NCI-H146 (cell line): ENCODE data around the gene NELFB.
A peak's percentile ranks its signal among the peaks of the same experiment; 100 is the strongest.

Source experiments
- DNase-seq: peaks from one replicate; lab custom pipeline; 2025; lab: John Stamatoyannopoulos, UW

The NELFB gene

DNA sequence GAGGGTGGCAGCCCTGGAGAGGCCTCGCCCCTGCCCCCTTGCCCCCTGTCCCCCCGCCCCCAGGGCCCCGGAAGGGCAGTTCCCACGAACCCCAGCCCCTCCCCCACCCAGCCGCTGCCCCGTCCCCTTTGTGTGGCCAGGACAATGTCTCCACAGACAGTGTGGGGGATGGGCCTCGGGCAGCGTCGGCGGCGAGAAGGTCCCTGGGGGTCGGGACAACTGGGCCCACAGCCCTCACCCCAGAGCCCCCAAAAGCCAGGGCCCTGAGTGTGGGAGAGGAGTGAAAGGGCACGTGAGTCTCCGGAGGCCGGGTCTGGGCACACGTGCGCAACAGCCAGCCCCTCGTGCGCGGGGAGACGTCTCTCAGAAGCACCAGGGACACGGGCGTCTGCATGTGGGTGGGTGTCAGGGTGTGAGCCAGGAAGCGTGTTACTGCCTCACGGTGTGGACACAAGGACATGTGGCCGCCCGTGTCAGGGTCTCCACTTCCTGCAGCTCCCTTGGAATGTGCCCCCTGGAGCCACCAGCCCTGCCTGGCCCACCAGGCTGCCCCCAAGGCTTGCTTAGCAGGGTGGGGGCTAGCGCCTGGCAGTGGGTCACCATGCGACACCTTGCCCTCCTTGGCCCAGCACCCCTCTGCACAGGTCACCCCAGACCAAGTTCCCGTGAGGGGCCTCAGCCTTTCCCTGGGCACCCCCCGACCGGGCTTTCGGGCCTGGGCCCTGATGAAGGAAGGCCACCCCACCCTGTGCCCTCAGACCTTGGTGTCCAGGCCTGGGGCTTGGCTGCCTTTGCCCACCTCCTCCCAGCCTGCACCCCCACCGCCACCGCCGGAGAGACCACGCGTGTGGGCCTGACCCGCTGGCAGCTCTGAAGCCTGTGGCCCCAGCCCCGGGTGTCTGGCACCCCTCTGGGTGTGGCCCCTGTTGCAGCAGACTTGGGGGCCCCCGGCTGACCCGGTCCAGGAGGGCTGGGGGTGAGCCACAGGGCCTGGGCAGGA is 59.7 kb downstream of the NELFB start:
- DNase-seq, result no peak

DNA sequence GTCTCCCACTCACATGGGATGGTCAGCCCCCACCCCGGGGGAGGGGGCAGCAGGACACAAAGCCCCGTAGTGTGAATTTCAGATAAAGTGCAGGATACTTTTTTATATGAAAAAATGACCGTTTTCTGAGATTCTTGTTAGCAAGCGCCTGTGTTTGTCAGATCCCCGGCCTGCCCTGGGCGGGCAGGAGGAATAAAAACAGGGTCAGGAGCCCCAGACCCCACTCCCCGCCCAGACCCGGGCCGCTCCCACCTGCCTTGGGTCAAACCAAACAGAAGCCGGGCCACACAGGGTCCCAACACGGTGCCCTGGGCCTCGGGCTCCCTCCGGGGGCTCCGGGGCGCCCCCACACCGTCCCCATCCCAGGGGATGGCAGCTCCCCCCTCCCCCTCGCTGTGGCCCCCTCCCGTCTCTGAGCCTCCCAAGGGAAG is 60.5 kb downstream of the NELFB start:
- DNase-seq, result no peak

DNA sequence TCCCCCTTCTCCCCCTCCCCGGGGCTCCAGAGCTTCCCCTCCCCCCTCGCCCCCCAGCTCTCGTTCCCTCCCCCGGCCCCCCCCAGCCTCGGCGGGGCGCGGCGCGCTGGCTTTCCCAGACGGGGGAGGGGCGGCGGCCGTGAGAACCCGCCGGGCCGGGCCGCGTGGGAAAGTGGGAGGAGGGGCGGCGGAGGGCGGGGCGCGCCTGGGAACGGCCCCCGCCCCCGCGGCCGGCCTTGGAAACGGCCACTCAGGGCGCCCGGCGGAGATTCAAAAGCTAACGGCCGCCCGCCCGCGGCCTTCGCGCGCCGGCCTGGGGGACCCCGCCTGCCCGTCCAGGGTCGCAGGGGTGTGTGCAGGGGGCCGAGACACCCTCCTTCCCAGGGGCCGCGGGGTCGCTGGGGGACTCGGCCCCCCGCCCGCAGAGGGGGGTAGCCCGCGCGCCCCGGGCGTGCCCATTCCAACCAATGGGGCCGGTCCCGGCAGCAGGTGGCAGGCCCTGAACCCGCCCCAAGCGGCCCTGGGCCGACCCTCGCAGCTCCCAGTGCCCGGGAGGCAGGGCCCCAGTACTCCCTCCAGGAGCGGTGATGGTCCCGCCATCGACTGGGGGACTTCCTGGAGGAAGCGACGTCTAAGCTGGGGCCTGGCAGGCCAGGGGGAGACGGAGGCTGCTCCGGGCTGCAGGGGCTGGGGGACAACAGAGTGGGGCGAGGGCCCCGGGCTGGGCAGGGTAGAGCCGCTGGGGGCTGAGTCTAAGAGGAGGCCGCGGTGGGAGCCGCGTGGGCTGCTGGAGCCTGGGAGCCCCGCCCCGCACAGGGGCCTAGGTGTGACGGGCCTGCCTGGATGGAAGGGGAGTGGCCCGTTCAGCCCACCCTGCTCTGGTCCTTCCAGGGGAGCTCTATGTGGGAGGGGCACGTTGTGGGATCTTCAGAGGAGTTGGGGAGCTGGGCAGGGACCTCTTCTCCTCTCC is 61.2 kb downstream of the NELFB start:
- peak; percentile 41 for DNase-seq

DNA sequence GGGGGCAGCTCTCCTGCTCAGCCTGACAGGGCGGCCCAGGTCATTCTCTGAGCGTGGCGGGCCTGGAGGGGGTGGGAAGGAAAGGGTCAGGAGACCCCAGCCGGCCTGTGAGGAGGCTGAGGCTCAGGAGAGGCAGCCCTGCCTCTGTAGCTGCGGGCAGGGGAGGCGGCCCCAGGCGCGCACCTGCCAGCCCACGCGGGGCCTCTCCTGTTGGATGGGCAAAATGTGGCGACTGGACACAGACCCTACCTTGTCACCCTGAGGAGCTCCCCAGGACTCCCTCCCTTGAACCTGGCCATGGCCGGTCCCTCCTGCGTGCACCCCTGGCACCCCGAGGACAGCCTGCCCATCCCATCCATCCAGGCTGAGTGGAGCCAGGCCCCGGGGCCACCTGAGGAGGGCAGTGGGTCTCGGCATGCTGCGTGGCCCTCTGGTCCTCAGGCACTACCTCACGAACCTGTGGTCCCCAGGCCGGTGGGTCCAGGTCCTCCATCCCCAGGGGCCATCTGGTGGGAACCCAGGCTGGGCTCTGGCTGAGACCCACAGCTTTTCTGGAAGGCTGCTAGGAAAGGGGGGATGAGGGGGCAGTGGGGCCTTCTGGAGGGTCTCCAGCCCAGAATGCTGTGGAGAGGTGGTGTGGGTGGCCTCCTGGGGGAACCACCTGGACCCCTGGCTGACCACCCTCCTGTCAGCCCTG is 62.0 kb downstream of the NELFB start:
- DNase-seq, result no peak

DNA sequence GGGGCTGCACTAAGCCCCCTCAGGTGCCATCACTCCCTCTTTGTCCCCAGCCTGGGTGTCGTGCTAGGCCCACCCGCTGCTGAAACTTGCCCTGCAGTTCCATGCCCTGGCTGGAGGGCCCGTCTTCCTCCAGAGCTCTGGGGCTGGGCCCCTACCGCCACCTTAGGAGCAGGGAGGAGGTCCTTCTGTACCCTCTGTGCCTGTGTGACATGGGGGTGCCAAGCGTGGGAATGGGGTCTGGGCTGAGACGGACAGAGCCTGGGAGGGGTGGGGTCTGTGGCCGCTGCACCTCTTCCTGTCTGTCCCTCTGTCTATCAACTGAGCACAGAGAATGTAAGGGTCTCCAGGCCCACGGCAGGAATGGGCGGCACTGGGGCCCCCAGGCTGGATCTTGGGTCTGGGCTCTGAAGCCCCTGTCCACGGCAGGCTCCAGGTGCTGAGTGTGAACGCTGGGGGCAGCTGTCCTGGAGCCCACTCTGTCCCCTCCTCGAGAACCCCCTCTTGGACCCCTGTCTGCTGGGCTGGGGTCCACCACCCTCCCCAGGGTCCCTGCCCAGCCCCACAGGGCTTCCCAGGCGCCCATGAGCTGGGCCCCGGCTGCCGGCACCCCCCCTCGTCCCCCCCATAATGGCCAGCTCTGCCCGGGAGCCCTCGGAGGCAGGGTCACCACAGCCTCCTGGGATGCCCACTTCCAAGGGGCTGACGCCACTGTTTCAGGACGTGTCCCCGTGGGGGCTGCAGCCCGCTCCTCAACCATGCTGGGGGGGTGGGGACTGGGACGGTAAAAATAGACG is 62.8 kb downstream of the NELFB start:
- no peak for DNase-seq

DNA sequence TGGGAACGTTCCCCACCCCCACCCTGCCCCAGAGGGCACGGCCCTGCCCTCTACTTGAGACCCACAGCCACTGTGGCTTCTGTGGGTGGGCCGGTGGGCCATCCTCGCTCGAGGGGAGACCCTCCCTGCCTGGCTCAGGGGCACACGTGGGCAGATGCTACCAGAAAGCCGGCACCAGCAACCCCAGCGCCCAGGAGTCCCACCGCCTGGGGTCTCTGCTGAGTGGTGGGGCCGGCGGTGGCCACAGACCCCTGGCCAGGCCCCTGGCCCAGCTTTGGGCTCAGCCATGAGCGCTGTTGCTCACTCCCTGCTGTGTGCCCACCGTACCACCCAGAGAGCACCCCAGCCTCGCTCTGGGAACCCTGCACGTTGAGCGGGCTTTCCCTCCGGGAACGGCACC is 63.5 kb downstream of the NELFB start:
- no peak for DNase-seq

DNA sequence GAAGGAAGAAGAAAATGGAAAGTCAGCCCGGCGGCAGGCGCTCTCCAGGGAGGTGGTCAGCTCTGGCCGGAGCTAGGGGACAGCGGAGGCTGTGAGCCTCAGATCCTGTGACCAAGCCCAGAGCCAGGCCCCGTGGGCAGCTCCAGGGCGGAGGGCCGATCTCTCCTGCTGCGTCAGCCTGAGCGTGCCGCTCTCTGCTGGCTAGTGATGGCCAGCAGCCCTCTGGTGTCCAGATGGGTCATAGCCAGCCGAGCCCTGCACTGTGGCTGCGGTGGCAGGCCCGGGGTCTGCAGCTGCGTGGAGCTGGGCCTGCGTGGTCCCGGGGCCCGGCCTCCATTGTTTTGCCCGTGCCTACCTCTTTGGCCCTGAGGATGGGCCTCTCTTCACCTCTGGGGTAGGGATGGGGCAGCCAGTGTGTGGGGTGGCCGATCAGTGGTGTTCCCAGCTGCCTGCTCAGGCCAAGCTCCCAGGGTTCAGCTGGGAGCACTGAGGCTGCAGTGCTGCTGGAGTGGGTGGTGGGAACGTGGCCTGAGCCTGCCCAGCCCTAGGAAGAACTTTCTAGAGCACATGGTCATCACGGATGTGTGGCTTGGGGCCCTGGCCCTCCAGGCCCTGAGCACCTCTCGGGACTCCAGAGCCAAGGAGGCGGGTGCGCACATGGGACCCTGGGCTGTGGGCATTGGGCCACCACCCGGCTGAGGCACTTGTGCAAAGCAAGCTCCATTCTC is 64.0 kb downstream of the NELFB start:
- DNase-seq, result no peak

DNA sequence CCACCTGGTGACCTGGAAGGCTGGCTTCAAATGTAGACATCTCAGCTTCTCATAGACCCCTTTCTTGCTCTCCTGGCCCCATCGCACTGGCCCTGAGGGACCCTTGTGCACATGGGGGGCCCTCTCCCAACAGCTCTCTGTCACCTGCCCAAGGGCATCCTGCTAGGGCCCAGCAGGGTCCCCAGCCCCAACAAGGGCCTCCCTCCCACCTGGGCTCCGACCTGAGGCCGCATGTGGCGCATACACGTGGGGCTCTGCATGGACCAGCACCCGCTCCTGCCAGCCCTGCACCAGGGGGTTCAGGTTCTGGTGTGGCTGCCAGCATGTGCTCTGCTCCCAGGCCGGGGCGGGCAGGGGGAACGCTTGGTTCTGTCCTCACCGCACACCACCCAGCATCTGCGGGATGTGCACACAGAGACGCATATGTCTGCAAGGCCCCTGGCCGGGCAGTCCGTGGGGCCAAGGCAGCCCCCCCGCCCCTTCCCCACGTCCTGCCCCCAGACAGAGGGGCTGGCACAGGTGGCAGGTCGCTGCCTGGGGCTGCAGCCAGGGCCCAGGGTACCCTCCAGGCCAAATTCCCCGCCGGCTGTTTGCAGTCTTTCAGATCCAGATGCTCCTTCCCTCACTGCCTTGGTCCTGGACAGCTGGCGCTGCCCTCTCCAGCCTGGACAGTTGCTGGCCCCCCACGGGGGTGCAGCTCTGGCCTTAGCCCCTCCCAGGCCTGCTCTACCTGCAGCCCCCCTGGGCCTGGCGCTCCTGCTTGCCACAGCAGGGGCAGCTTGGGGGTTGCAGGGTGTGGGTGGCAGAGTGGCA is 64.8 kb downstream of the NELFB start:
- no peak for DNase-seq

DNA sequence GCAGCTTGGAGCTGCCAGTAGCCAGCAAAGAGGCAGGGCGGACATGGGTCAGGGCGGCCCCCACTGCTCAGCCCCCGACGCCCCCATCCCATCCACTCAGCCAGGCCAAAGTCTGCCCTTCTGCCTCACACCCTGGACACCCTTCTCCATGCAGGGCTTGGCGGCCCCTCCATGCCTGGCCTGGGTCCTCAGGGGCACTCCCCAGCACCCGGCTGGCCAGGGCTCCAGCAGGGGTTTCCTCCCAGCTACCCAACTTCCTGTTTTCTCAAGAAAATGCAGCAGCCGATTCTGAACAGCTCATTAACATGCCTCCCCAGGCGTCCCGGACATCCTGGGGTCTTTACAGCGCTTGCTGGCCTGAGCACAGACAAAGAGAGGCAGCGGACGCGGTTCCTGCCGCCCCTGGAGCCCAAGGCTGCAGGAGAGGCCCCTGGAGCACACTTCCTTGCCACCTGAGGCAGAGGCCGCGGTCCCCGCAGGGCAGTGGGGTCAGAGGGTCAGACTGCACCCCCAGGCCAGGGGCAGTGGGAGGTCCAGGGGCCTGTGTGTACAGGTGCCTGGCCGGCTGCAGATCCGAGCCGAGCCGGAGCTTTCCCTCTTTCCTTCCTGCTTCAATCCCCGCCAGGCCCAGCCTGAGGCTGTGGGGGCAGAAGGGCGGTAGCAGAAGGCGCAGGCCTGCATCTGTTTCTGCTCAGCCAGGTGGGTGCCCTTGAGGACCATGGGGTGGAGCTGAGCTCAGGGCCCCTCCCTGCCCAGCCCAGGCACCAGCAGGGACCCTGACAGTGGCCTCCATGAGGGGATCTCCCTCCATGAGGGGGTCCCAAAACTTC is 65.6 kb downstream of the NELFB start:
- peak; percentile 63 for DNase-seq

DNA sequence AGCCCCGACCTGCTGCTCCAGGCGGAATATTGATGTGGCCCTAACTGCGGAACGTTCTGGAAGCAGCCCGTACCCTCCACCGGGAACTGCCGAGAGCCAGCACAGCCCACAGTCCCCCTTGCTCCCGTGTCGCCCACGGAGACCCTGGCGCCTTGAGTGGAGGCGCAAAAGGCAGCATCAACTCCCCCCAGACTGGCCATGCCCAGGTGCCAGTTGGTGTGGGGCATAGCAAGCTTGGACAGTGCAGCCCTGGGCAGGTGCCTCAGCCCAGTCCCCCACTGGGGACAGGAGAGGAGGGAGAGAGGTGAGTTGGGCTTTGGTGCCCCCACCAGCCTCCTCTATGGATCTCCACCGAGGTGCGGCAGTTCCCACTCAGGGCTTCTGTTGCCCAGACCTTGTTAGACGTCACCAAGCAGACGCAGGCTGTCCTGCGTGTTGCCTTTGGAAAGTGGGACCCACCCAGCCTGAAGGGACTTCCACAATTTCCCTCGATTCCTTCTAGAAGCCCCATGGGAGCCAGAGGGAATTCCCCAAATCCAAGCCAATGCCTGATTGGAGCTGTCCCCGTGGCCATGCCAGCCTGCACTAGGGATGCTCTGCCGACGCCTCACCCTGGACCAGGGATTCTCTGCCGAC is 66.7 kb downstream of the NELFB start:
- no peak for DNase-seq
